ENCODE data around the gene ZIC4.

The ZIC4 gene

GRCh38 chr3:147370349-147370748 is 36.0 kb downstream of the ZIC4 start:
- DNase-seq (ENCODE audit: low read depth in 2 of 2) = no peak

- DNase-seq (ENCODE audit: low read depth in 2 of 2) = no peak
These were observed 36.7 kb downstream of the ZIC4 start for GRCh38 chr3:147369661-147370123.

GRCh38 chr3:147369231-147369630 is 37.1 kb downstream of the ZIC4 start:
- DNase-seq (ENCODE audit: low read depth in 2 of 2) = no peak

GRCh38 chr3:147368561-147369221 is 37.7 kb downstream of the ZIC4 start:
- DNase-seq (ENCODE audit: low read depth in 2 of 2) = no peak

- no peak for DNase-seq (ENCODE audit: low read depth in 2 of 2)
These were observed 38.2 kb downstream of the ZIC4 start for GRCh38 chr3:147368151-147368550.

GRCh38 chr3:147367676-147368075 is 38.7 kb downstream of the ZIC4 start:
- DNase-seq (ENCODE audit: low read depth in 2 of 2) = no peak

GRCh38 chr3:147365196-147366115 is 40.9 kb downstream of the ZIC4 start:
- no peak for DNase-seq (ENCODE audit: low read depth in 2 of 2)

GRCh38 chr3:147364771-147365170 is 41.6 kb downstream of the ZIC4 start:
- no peak for DNase-seq (ENCODE audit: low read depth in 2 of 2)

GRCh38 chr3:147361454-147362420 is 44.6 kb downstream of the ZIC4 start:
- DNase-seq (ENCODE audit: low read depth in 2 of 2) = no peak

GRCh38 chr3:147360646-147361453 is 45.5 kb downstream of the ZIC4 start:
- no peak for DNase-seq (ENCODE audit: low read depth in 2 of 2)

GRCh38 chr3:147360051-147360439 is 46.3 kb downstream of the ZIC4 start:
- DNase-seq (ENCODE audit: low read depth in 2 of 2) = no peak

GRCh38 chr3:147359177-147360050 is 46.9 kb downstream of the ZIC4 start:
- DNase-seq (ENCODE audit: low read depth in 2 of 2) = no peak

GRCh38 chr3:147358144-147358992 is 48.0 kb downstream of the ZIC4 start:
- DNase-seq (ENCODE audit: low read depth in 2 of 2) = no peak

- DNase-seq (ENCODE audit: low read depth in 2 of 2) = no peak
These were observed 49.1 kb downstream of the ZIC4 start for GRCh38 chr3:147356909-147357900.

GRCh38 chr3:147356145-147356908 is 50.0 kb downstream of the ZIC4 start:
- DNase-seq (ENCODE audit: low read depth in 2 of 2) = no peak

GRCh38 chr3:147355753-147356090 is 50.6 kb downstream of the ZIC4 start:
- no peak for DNase-seq (ENCODE audit: low read depth in 2 of 2)

GRCh38 chr3:147355084-147355752 is 51.1 kb downstream of the ZIC4 start:
- no peak for DNase-seq (ENCODE audit: low read depth in 2 of 2)

Data from stimulated activated CD8-positive, alpha-beta memory T cell treated with anti-CD3 and anti-CD28 coated beads, Interleukin-7, amount 100 ng/mL, for 4 hours (primary cell).